Hindlimb muscle (tissue), 1 donor: Measurements from ENCODE around the gene PNPO. TPM values are rescaled to one million over a fixed set of nuclear protein-coding genes. Genes with fewer than 3 reads are reported as not detected.
A peak's percentile ranks its signal among the peaks of the same experiment; 100 is the strongest.
"Not testable (repeated sequence)": the region's sequence is repeated elsewhere in the genome, so short reads cannot be mapped to it uniquely, and the experiment has no call there.

ENCODE experiments used
- DNase-seq: peaks from one replicate; pipeline ENCODE4 v3.0.0-alpha.2; 2013
- polyA plus RNA-seq: library from polyadenylated mRNA; unstranded; fragments of 120-200 nt; gene quantifications from one replicate; pipeline ENCODE4 v1.2.1, GENCODE V29; 2013; ENCODE audit not compliant: insufficient read length

Gene PNPO
- polyA plus RNA-seq, 1 donor = 11.2 TPM

GRCh38 chr17:47978324-47978723 is 37.0 kb downstream of the PNPO start:
- peak; percentile 47 for DNase-seq

GRCh38 chr17:47980541-47980940 is 39.2 kb downstream of the PNPO start:
- no peak for DNase-seq

- no peak for DNase-seq
Observed at GRCh38 chr17:47981462-47981861, 40.1 kb downstream of the PNPO start.

- DNase-seq = no peak
Observed at GRCh38 chr17:47982091-47982617, 40.8 kb downstream of the PNPO start.

GRCh38 chr17:47982645-47983390 is 41.4 kb downstream of the PNPO start:
- no peak for DNase-seq

GRCh38 chr17:47983492-47984223 is 42.3 kb downstream of the PNPO start:
- no peak for DNase-seq

- no peak for DNase-seq
Observed at GRCh38 chr17:47986520-47986919, 45.1 kb downstream of the PNPO start.

GRCh38 chr17:47987240-47987835 is 46.0 kb downstream of the PNPO start:
- DNase-seq = no peak

GRCh38 chr17:47988445-47988844 is 47.1 kb downstream of the PNPO start:
- not testable (repeated sequence) for DNase-seq

- DNase-seq = no peak
Observed at GRCh38 chr17:47989159-47989558, 47.8 kb downstream of the PNPO start.

- no peak for DNase-seq
Observed at GRCh38 chr17:47989700-47990099, 48.3 kb downstream of the PNPO start.

GRCh38 chr17:47990962-47991731 is 49.8 kb downstream of the PNPO start:
- DNase-seq = no peak

GRCh38 chr17:47992216-47992615 is 50.8 kb downstream of the PNPO start:
- DNase-seq = no peak

- DNase-seq = no peak
Observed at GRCh38 chr17:47993031-47993564, 51.7 kb downstream of the PNPO start.

GRCh38 chr17:47993964-47994363 is 52.6 kb downstream of the PNPO start:
- no peak for DNase-seq

GRCh38 chr17:47994724-47995123 is 53.4 kb downstream of the PNPO start:
- no peak for DNase-seq

- DNase-seq = no peak
Observed at GRCh38 chr17:47995241-47995935, 54.0 kb downstream of the PNPO start.

GRCh38 chr17:47996201-47996600 is 54.8 kb downstream of the PNPO start:
- no peak for DNase-seq

- no peak for DNase-seq
Observed at GRCh38 chr17:47997586-47997985, 56.2 kb downstream of the PNPO start.

- no peak for DNase-seq
Observed at GRCh38 chr17:47998044-47998443, 56.7 kb downstream of the PNPO start.
